Bronchial epithelial cell (primary cell): ENCODE measurements around the gene NBAS. TPM values are rescaled to one million over a fixed set of nuclear protein-coding genes. Genes with fewer than 3 reads are reported as not detected.

Experiments used
- DNase-seq: peaks from one replicate; pipeline ENCODE4 v3.0.0-alpha.2; 2010; ENCODE audit warnings: low read depth
- FAIRE-seq: peaks from 2 replicates; lab custom pipeline; 2011; peaks lifted over from hg19 to GRCh38; lab: Jason Lieb, UNC
- H3K27me3 ChIP-seq: 2 replicates; pipeline ENCODE4 v1.5.1; 2011; ENCODE audit warnings: low read length; ENCODE audit not compliant: control insufficient read depth, insufficient read depth
- H3K36me3 ChIP-seq: 2 replicates; pipeline ENCODE4 v1.5.1; 2011; ENCODE audit warnings: low read length; ENCODE audit not compliant: control insufficient read depth, insufficient read depth
- H3K4me3 ChIP-seq: 2 replicates; pipeline ENCODE4 v1.5.1; 2011; ENCODE audit warnings: mild to moderate bottlenecking, low read depth, low read length, control low read depth
- total RNA-seq: library from RNA; depleted of rRNA; stranded (reverse); fragments of >200 nt; gene quantifications from 2 replicates; pipeline ENCODE4 v1.2.1, GENCODE V29; 2014
- TF ChIP-seq, protein P1 (sequence below): IDR thresholded peaks from 2 replicates; pipeline ENCODE4 v1.5.1; 2011; ENCODE audit warnings: mild to moderate bottlenecking, moderate library complexity, low read length, control low read depth, inconsistent platforms; ENCODE audit not compliant: insufficient read depth, severe bottlenecking

The NBAS gene
- total RNA-seq, 1 donor from 2014 or later: 78.2 TPM

DNA sequence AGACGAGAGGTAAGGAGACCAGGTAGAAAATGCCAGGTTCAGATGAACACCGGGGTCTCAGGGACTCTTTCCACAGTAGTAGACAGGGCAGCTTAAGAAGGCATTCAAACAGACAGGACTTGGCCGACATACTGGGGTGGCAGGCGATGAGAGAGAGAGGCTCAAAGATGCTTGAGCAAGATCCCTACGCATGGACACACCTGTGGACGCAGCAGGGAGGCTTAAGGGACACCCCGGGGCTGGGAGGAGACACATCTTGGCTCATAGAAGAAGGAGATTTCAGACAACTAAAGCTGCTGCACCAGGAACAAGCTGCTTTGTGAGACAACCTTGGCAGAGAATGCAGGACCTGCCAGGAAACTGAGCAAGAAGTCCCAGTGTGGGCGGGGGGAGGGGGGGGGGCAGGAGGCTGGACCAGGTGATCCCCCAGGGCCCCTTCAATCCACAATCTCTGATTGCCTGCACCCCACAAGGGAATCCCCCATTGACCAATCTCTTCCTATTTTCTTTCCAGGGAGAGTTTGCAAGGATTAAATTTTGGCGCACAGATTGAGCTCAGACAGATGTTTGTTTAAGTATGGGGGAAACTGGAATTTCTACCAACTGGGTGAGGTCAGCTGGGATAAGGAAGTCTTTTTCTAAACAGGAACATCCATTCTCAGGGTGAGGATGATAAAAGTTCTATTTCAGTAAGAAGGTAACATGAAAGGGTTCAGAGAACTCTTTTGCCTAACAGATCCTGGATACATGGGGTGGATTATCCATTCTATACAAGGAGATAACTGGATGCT is 400.7 kb downstream of the NBAS start:
- Histone ChIP-seq H3K27me3 (no peaks in the 10 kb centered on the region), H3K36me3 (no peaks in the 10 kb centered on the region), H3K4me3 (no peak overlapping the region)
- FAIRE-seq (no peak), DNase-seq (no peak)
- TF ChIP-seq, protein P1, sequence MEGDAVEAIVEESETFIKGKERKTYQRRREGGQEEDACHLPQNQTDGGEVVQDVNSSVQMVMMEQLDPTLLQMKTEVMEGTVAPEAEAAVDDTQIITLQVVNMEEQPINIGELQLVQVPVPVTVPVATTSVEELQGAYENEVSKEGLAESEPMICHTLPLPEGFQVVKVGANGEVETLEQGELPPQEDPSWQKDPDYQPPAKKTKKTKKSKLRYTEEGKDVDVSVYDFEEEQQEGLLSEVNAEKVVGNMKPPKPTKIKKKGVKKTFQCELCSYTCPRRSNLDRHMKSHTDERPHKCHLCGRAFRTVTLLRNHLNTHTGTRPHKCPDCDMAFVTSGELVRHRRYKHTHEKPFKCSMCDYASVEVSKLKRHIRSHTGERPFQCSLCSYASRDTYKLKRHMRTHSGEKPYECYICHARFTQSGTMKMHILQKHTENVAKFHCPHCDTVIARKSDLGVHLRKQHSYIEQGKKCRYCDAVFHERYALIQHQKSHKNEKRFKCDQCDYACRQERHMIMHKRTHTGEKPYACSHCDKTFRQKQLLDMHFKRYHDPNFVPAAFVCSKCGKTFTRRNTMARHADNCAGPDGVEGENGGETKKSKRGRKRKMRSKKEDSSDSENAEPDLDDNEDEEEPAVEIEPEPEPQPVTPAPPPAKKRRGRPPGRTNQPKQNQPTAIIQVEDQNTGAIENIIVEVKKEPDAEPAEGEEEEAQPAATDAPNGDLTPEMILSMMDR: no peak

- H3K4me3 ChIP-seq: no peak overlapping the region
- H3K36me3 ChIP-seq: no peaks in the 10 kb centered on the region
- FAIRE-seq: no peak
- TF ChIP-seq, protein P1: peak; percentile 62
- H3K27me3 ChIP-seq: no peaks in the 10 kb centered on the region
- DNase-seq: peak; percentile 49
These were observed 401.4 kb downstream of the NBAS start for GRCh38 chr2:15159751-15160177.

DNA sequence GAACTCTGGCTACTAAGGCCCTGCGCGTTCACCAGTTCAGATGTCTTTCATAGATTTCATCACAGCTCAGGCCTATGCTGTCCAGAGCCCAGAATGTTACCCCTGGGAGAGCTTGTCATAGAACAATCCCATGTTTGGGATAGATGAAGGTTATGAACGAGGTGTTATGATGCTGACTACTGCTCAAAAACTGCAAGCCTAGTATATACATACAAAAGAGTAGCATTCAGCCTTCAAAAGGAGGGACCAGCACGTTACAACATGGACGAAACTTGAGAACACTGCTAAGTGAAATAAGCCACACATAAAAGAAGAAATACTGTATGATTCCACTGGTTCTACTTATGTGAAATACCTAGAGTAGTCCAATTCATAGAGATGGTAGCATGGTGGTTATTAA is 401.9 kb downstream of the NBAS start:
- H3K27me3 ChIP-seq: no peaks in the 10 kb centered on the region
- FAIRE-seq (no peak), DNase-seq (peak; percentile 26)
- no peak overlapping the region for H3K4me3 ChIP-seq
- H3K36me3 ChIP-seq: no peaks in the 10 kb centered on the region
- TF ChIP-seq, protein P1: no peak

GRCh38 chr2:15158532-15158931 is 402.6 kb downstream of the NBAS start:
- Histone ChIP-seq H3K27me3 (no peaks in the 10 kb centered on the region), H3K36me3 (no peaks in the 10 kb centered on the region), H3K4me3 (no peak overlapping the region)
- DNase-seq: peak; percentile 26
- no peak for FAIRE-seq
- TF ChIP-seq, protein P1: no peak

DNA sequence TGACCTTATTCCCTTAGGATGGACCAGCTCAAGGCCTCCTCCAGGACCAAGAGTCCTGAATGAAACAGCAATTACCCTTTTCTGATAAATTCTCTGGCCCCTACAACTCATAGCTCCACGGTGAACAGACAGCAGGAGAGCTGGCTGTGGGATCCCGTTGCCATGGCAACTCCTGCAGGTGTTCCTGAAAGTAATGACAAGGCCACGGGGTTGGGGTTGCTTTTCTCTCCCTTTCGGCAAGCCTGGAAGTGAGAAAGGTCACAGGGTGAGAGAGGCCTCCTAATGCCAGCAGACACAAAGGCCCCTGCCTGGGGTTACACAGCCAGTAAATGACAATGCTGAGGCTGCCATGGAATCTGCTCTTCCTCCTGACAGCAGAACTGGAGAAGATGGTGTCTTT is 403.0 kb downstream of the NBAS start:
- no peak for DNase-seq
- TF ChIP-seq, protein P1: no peak
- no peak for FAIRE-seq
- Histone ChIP-seq H3K4me3 (no peak overlapping the region), H3K36me3 (no peaks in the 10 kb centered on the region), H3K27me3 (no peaks in the 10 kb centered on the region)

DNA sequence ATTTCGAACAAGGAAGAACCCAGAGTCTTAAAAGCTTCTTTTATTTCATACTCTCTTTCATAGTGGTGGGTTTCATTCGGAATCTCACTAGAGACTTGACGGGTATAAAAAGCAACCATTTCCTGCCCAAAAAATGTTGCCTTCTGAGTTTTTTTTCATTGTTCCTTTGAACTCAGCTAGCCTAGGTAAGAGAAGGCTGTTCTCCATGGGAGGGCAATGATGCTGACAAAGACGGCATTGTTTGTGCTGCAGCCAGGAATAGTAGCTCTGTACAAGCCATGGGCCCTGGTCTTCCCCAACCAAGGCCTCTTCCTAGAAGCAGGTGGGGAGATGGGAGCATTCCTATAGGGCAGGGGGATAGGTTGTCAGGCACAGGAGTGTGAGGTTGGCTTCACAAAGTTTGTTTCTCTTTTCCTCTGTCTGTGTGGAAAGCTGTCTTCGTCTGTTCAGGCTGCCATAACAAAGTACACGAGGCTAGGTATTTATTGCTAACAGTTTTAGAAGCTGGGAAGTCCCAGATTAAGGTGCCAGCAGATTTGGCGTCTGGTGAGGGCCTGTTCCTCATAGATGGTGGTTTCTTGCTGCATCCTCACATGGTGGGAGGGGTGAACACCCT is 405.1 kb downstream of the NBAS start:
- DNase-seq (no peak), FAIRE-seq (no peak)
- TF ChIP-seq, protein P1: no peak
- no peaks in the 10 kb centered on the region for H3K27me3 ChIP-seq
- no peak overlapping the region for H3K4me3 ChIP-seq
- no peaks in the 10 kb centered on the region for H3K36me3 ChIP-seq
